CD4-positive, CD25-positive, alpha-beta regulatory T cell (primary cell): ENCODE data around the gene NAA80. TPM values are rescaled to one million over a fixed set of nuclear protein-coding genes. Genes with fewer than 3 reads are reported as not detected.
A peak's percentile ranks its signal among the peaks of the same experiment; 100 is the strongest.

Experiments
- ATAC-seq, 2 donors: fragments of 150-1000 bp; cut with Tn5 transposase; one replicate each; pipeline ENCODE4 v1.10.0; 2021; ENCODE audit warnings: low read depth in 2 of 2, moderate number of reproducible peaks in 2 of 2, moderate library complexity in 1 of 2
- DNase-seq, 3 donors: peaks; one replicate each; pipeline versions ENCODE4 v3.0.0 to v3.0.0-alpha.2; 2012 to 2022; ENCODE audit warnings: mixed read lengths in 1 of 3
- H3K27ac ChIP-seq: one replicate; pipeline ENCODE4 v1.7.0; 2013; ENCODE audit warnings: mild to moderate bottlenecking, low read length; ENCODE audit not compliant: insufficient read depth, poor library complexity, severe bottlenecking
- H3K27me3 ChIP-seq: one replicate; pipeline ENCODE4 v1.7.0; 2013; ENCODE audit warnings: low read length; ENCODE audit not compliant: control insufficient read depth, insufficient read depth
- H3K36me3 ChIP-seq: one replicate; pipeline ENCODE4 v1.7.0; 2013; ENCODE audit warnings: mild to moderate bottlenecking, low read length, moderate library complexity; ENCODE audit not compliant: control insufficient read depth, insufficient read depth
- H3K4me1 ChIP-seq: 2 replicates; pipeline ENCODE4 v1.7.0; 2013; ENCODE audit warnings: mild to moderate bottlenecking, low read length; ENCODE audit not compliant: insufficient read depth, control insufficient read depth, poor library complexity, severe bottlenecking
- H3K4me3 ChIP-seq: one replicate; pipeline ENCODE4 v1.7.0; 2013; ENCODE audit warnings: low read depth, mild to moderate bottlenecking, low read length, moderate library complexity
- H3K9me3 ChIP-seq, 2 experiments: 1 replicate in 1 of 2; 2 replicates in 1 of 2; pipeline ENCODE4 v1.7.0; 2013; ENCODE audit warnings: low read length in 2 of 2, mild to moderate bottlenecking in 1 of 2, moderate library complexity in 1 of 2; ENCODE audit not compliant: control insufficient read depth in 2 of 2
- H3K27ac Mint-ChIP-seq, 3 donors: one replicate each; pipeline ENCODE4 v1.8.0; 2020 to 2022; ENCODE audit warnings: mild to moderate bottlenecking in 3 of 3, mixed read lengths in 3 of 3, moderate library complexity in 2 of 3
- H3K27me3 Mint-ChIP-seq: one replicate; pipeline ENCODE4 v1.8.0; 2022; ENCODE audit warnings: mild to moderate bottlenecking, mixed read lengths
- H3K36me3 Mint-ChIP-seq: one replicate; pipeline ENCODE4 v1.8.0; 2020; ENCODE audit warnings: mixed read lengths
- H3K4me1 Mint-ChIP-seq, 4 donors: one replicate each; pipeline ENCODE4 v1.8.0; 2020 to 2022; ENCODE audit warnings: mixed read lengths in 4 of 4, mild to moderate bottlenecking in 1 of 4
- H3K4me3 Mint-ChIP-seq, 4 donors: one replicate each; pipeline ENCODE4 v1.8.0; 2020 to 2022; ENCODE audit warnings: mild to moderate bottlenecking in 4 of 4, mixed read lengths in 4 of 4, moderate library complexity in 3 of 4
- H3K9me3 Mint-ChIP-seq, 7 donors: one replicate each; pipeline ENCODE4 v1.8.0; 2020 to 2022; ENCODE audit warnings: mixed read lengths in 7 of 7, mild to moderate bottlenecking in 3 of 7, moderate library complexity in 2 of 7
- polyA plus RNA-seq, 4 donors: library from polyadenylated mRNA; unstranded; fragments of 300-500 nt; fragmentation: Illumina TruSeq; gene quantifications; one replicate each; pipeline ENCODE4 v1.2.3, GENCODE V29; 2021
- total RNA-seq: library from RNA; stranded (reverse); gene quantifications from one replicate; pipeline ENCODE4 v1.2.3, GENCODE V29; 2022

Gene NAA80
- total and polyA plus RNA-seq, 5 donors from 2014 or later, result 13.6 to 31.9 (median 15.1) TPM

GRCh38 chr3:50297384-50297775 lies 1.8 kb downstream of the NAA80 start:
- ATAC-seq (no peak), DNase-seq (no peak)
- Histone ChIP-seq H3K4me3 (no peak overlapping the region), H3K27ac (peak overlapping the region; percentile 96), H3K36me3 (no peaks in the 10 kb centered on the region), H3K4me1 (peaks cover 31% of the 10 kb centered on the region), H3K9me3 (no peaks in the 10 kb centered on the region), H3K27me3 (no peaks in the 10 kb centered on the region)
- Mint-ChIP-seq H3K27me3 (no peaks in the 10 kb centered on the region), H3K4me1 (peaks cover 0 to 47% (median 23%) of the 10 kb centered on the region in 4 donors), H3K4me3 (peak overlapping the region in 3 of 4 donors; percentile 91 to 98 (median 95)), H3K9me3 (no peaks in the 10 kb centered on the region), H3K27ac (peak overlapping the region in 1 of 3 donors; percentile 99), H3K36me3 (no peaks in the 10 kb centered on the region)

GRCh38 chr3:50296721-50297383 lies 2.4 kb downstream of the NAA80 start:
- Histone ChIP-seq H3K9me3 (no peaks in the 10 kb centered on the region), H3K4me1 (peaks cover 33% of the 10 kb centered on the region), H3K36me3 (no peaks in the 10 kb centered on the region), H3K27ac (no peak overlapping the region), H3K27me3 (no peaks in the 10 kb centered on the region), H3K4me3 (no peak overlapping the region)
- no peaks in the 10 kb centered on the region for H3K36me3 Mint-ChIP-seq
- no peak for DNase-seq
- H3K4me3 Mint-ChIP-seq, result peak overlapping the region in 3 of 4 donors; percentile 64 to 91 (median 76)
- H3K27me3 Mint-ChIP-seq, result no peaks in the 10 kb centered on the region
- ATAC-seq, result no peak
- peak overlapping the region in 2 of 3 donors; percentile 71 to 99 for H3K27ac Mint-ChIP-seq
- peaks cover 0 to 46% (median 25%) of the 10 kb centered on the region in 4 donors for H3K4me1 Mint-ChIP-seq
- no peaks in the 10 kb centered on the region for H3K9me3 Mint-ChIP-seq

DNA sequence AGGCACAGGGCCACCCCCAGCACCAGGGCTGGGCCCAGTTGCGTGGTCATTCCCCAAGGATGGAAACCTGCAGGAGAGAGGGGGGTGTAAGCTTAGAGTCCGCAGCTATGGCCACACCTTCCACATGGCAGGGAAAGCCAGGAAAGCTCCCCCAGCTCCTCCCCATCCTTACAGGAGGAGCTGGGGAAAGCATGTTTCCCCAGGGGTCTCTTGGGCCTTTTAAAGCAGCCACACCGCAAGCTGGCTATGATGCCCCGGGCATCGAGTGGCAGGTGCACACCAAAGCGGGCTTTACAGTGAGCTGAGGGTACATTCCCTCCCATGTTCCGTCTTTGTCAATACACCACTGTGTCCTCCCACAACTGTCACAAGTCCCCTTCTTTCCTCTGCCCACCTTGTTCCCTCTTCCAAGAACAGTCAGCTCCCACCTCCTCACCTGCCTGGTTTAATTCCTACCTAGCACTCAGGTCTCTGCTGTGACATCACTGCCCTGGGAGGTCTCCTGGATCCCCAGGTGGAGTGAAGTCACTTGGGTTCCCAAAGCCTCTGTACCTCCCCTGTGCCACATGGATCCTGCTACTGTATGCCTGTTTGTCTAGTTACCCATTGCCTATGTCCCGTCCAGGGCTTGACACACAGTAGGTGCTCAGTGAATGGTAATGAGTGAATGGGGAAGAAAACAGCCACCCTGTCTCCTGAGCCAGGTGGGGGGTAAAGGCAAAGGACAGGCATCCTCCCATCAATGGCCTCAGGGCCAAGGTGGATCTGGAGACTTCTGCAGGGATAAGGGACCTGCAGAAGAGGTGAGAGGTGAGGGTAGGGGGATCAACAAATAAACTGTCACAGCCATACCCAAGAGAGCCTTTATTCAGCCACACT lies 3.4 kb downstream of the NAA80 start:
- H3K4me1 ChIP-seq, result peaks cover 40% of the 10 kb centered on the region
- H3K4me3 Mint-ChIP-seq, result peak overlapping the region in 2 of 4 donors; percentile 62 to 71
- no peak overlapping the region for H3K4me3 ChIP-seq
- no peak overlapping the region for H3K27ac ChIP-seq
- no peaks in the 10 kb centered on the region for H3K36me3 ChIP-seq
- H3K4me1 Mint-ChIP-seq, result peaks cover 0 to 50% (median 27%) of the 10 kb centered on the region in 4 donors
- no peaks in the 10 kb centered on the region for H3K27me3 ChIP-seq
- H3K9me3 Mint-ChIP-seq, result no peaks in the 10 kb centered on the region
- no peaks in the 10 kb centered on the region for H3K9me3 ChIP-seq
- DNase-seq, result no peak
- no peaks in the 10 kb centered on the region for H3K27me3 Mint-ChIP-seq
- peak overlapping the region in 1 of 3 donors; percentile 80 for H3K27ac Mint-ChIP-seq
- no peak for ATAC-seq
- no peaks in the 10 kb centered on the region for H3K36me3 Mint-ChIP-seq

DNA sequence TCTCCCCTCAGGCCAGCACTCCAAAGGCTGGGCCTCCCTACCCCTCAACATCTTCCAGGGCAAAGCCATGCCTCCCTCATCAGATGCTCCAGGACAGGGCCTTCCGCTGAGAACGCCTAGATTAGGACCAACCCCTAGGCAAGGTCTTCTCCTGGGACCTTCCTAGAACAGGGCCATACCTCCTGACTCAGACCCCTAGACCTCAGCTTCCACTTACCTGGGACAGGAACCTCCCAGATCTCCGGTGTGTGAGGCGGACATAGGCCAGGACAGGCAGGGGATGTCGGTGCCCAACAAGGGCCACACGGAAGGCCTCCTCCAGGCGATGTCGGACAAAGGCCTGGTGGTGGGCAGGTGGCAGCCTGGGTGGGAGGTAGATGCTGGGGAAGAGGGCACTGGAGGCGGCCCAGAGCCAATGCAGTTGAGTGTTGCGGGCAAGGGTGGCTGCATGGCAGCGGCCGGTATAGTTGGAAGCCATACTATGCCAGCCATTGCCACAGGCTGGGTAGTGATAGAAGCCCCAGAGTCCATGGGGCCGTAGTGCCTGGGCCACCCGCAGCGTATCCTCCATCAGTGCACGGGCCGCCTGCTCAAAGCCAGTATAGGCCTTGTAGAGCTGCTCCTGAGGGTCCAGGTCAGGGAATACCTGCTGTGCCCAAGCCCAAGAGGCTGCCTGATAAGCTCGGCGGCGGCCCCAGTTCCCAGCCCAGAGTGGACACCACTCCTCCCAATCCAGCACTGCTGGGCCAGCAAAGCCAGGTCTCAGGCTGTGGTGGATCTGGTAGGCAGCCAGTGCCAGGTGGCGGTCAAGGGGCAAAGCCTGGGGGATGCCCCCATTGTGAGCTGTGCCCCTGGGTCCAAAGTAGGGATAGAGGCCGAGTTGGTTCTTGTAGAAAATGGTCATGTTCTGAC lies 4.5 kb downstream of the NAA80 start:
- peaks cover 7% of the 10 kb centered on the region for H3K36me3 ChIP-seq
- no peaks in the 10 kb centered on the region for H3K27me3 ChIP-seq
- H3K27ac Mint-ChIP-seq, result no peak overlapping the region
- ATAC-seq (no peak), DNase-seq (no peak)
- H3K4me1 Mint-ChIP-seq, result peaks cover 0 to 43% (median 23%) of the 10 kb centered on the region in 4 donors
- H3K27me3 Mint-ChIP-seq, result no peaks in the 10 kb centered on the region
- H3K4me1 ChIP-seq, result peaks cover 32% of the 10 kb centered on the region
- H3K4me3 ChIP-seq, result no peak overlapping the region
- no peaks in the 10 kb centered on the region for H3K9me3 ChIP-seq
- H3K9me3 Mint-ChIP-seq, result no peaks in the 10 kb centered on the region
- peak overlapping the region in 2 of 4 donors; percentile 59 to 63 for H3K4me3 Mint-ChIP-seq
- H3K36me3 Mint-ChIP-seq, result no peaks in the 10 kb centered on the region
- H3K27ac ChIP-seq, result no peak overlapping the region

DNA sequence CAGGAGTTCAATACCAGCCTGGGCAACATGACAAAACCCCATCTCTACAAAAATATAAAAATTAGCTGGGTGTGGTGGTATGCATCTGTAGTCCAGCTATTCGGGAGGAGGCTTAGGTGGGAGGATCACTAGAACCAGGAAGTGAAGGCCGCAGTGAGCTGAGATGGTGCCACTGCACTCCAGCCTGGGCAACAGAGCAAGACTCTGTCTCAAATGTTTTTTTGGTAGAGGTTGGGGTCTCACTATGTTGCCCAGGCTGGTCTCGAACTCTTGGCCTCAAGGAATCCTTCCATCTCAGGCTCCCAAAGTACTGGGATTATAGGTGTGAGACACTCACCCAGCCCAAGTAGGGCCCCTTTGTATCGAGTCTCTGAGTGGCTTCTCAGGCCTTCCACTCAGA lies 5.1 kb downstream of the NAA80 start:
- Mint-ChIP-seq H3K4me1 (peaks cover 0 to 41% (median 19%) of the 10 kb centered on the region in 4 donors), H3K4me3 (peak overlapping the region in 2 of 4 donors; percentile 4 to 89), H3K9me3 (no peaks in the 10 kb centered on the region), H3K27ac (no peak overlapping the region), H3K36me3 (no peaks in the 10 kb centered on the region), H3K27me3 (no peaks in the 10 kb centered on the region)
- H3K36me3 ChIP-seq, result peaks cover 14% of the 10 kb centered on the region
- H3K4me3 ChIP-seq, result no peak overlapping the region
- no peak for ATAC-seq
- H3K27me3 ChIP-seq, result no peaks in the 10 kb centered on the region
- H3K27ac ChIP-seq, result no peak overlapping the region
- H3K9me3 ChIP-seq, result no peaks in the 10 kb centered on the region
- DNase-seq, result no peak
- peaks cover 29% of the 10 kb centered on the region for H3K4me1 ChIP-seq

DNA sequence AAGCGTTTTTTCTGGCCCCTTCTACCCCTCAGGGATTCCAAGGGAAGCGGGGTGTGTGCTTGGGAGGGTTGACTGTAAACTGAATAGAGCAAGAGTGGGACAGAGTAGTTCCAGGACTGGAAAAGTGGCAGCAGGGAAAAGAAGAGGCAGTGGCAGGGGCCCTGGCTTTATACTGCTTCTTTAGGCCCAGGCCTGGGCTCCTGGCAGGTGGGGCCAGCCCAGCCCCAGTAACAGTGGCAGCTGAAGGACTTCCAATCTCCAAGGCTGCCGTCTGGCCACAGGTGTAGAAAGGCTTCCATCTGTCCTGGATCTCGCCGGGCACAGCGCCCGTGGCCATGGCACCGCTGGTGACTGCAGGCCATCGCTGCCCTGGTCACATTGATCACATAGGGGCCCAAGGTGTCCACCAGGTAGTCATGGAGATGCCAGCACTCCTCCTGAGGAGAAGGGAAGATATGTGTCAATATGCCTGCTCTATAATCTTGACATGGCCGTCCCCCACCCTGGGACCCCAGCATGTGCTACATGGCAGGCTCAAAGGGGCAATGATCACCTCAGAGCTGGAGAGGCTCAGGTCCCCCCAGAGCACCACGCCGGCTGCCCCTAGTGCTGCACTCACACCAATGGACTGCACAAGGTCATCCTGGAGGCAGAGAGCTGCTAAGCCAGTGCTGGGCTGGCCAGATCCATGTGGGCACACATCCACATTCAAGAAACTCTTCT lies 6.0 kb downstream of the NAA80 start:
- Mint-ChIP-seq H3K27ac (peak overlapping the region in 2 of 3 donors; percentile 97 to 99), H3K4me1 (peaks cover 0 to 34% (median 16%) of the 10 kb centered on the region in 4 donors), H3K27me3 (no peaks in the 10 kb centered on the region), H3K36me3 (peaks cover under 1% of the 10 kb centered on the region), H3K4me3 (peak overlapping the region; percentile 82 to 92 (median 90)), H3K9me3 (no peaks in the 10 kb centered on the region)
- peaks cover 22% of the 10 kb centered on the region for H3K36me3 ChIP-seq
- no peaks in the 10 kb centered on the region for H3K9me3 ChIP-seq
- H3K27ac ChIP-seq, result peak overlapping the region; percentile 80
- no peak for DNase-seq
- peaks cover 21% of the 10 kb centered on the region for H3K4me1 ChIP-seq
- peak overlapping the region; percentile 70 for H3K4me3 ChIP-seq
- no peak for ATAC-seq
- H3K27me3 ChIP-seq, result no peaks in the 10 kb centered on the region
